Small intestine (tissue), 7 donors: Measurements from ENCODE around the gene TEX13B. TPM values are rescaled to one million over a fixed set of nuclear protein-coding genes. Genes with fewer than 3 reads are reported as not detected.

Experiments used
- DNase-seq, 2 donors: peaks; one replicate each; pipeline versions ENCODE4 v3.0.0 to v3.0.0-alpha.2; 2013
- FAIRE-seq: peaks from 2 replicates; lab custom pipeline; 2012; peaks lifted over from hg19 to GRCh38; lab: Jason Lieb, UNC
- H3K27ac ChIP-seq, 3 donors: one replicate each; pipeline ENCODE4 v1.5.1; 2013; ENCODE audit warnings: low read length in 2 of 3, mild to moderate bottlenecking in 2 of 3, control low read depth in 1 of 3, inconsistent platforms in 1 of 3, low read depth in 1 of 3, moderate library complexity in 1 of 3
- H3K27me3 ChIP-seq, 3 donors: one replicate each; pipeline ENCODE4 v1.6.1; 2013; ENCODE audit warnings: low read length in 3 of 3, inconsistent platforms in 1 of 3; ENCODE audit not compliant: control insufficient read depth in 3 of 3, insufficient read depth in 3 of 3
- H3K36me3 ChIP-seq, 3 donors: one replicate each; pipeline ENCODE4 v1.6.1; 2013; ENCODE audit warnings: low read length in 3 of 3, inconsistent platforms in 1 of 3, low read depth in 1 of 3, mild to moderate bottlenecking in 1 of 3, moderate library complexity in 1 of 3; ENCODE audit not compliant: control insufficient read depth in 3 of 3, insufficient read depth in 2 of 3
- H3K4me1 ChIP-seq, 3 donors: one replicate each; pipeline ENCODE4 v1.6.1; 2013; ENCODE audit warnings: low read length in 2 of 3, inconsistent platforms in 1 of 3, low read depth in 1 of 3, mild to moderate bottlenecking in 1 of 3, moderate library complexity in 1 of 3; ENCODE audit not compliant: control insufficient read depth in 3 of 3, insufficient read depth in 2 of 3
- H3K4me3 ChIP-seq, 3 donors: one replicate each; pipeline ENCODE4 v1.5.1; 2013; ENCODE audit warnings: low read length in 3 of 3, control low read depth in 1 of 3, inconsistent platforms in 1 of 3, low read depth in 1 of 3, mild to moderate bottlenecking in 1 of 3, moderate library complexity in 1 of 3
- H3K9me3 ChIP-seq, 2 donors: one replicate each; pipeline ENCODE4 v1.6.1; 2013; ENCODE audit warnings: low read depth in 1 of 2, low read length in 1 of 2; ENCODE audit not compliant: control insufficient read depth in 2 of 2, insufficient read depth in 1 of 2
- whole genome bisulfite sequencing, 3 donors: extraction: QIAGEN DNeasy Blood & Tissue Kit; methylation state at CpG; one replicate each; pipeline ENCODE4 v1.1.7; 2013; 5-methylcytosine and 5-hydroxymethylcytosine counted together
- polyA plus RNA-seq, 4 donors: library from polyadenylated mRNA; stranded (reverse) in 3 of 4; unstranded in 1 of 4; fragments of 200-250 nt in 3 of 4; fragments of 120-200 nt in 1 of 4; gene quantifications; one replicate each; pipeline versions ENCODE4 v1.2.1 to v1.2.3, GENCODE V29; 2013
- donor health status: healthy with polysubstance abuse.
- donor health status: control.
- donor health status: control.
- donor health status: Bipolar disorder and iron deficiency.
- donor health status: healthy.

Gene TEX13B
- polyA plus RNA-seq, 4 donors: not detected

GRCh38 chrX:108018656-108019381, 36.6 kb upstream of the TEX13B start:
- FAIRE-seq: no peak
- peak in 1 of 2 donors; percentile 33 for DNase-seq
- H3K27ac ChIP-seq: no peak overlapping the region
- H3K27me3 ChIP-seq: no peaks in the 10 kb centered on the region
- H3K4me3 ChIP-seq: no peak overlapping the region
- H3K4me1 ChIP-seq: peaks cover 0 to 8% (median 0%) of the 10 kb centered on the region in 3 donors
- no peaks in the 10 kb centered on the region for H3K9me3 ChIP-seq
- whole genome bisulfite sequencing, 3 donors: 70 to 84% (median 76%) methylated on average over 4 of the region's 4 CpGs
- H3K36me3 ChIP-seq: no peaks in the 10 kb centered on the region

- DNase-seq (peak; percentile 11 to 34), FAIRE-seq (no peak)
- Histone ChIP-seq H3K4me1 (no peaks in the 10 kb centered on the region), H3K4me3 (no peak overlapping the region), H3K27ac (no peak overlapping the region), H3K36me3 (no peaks in the 10 kb centered on the region), H3K27me3 (no peaks in the 10 kb centered on the region), H3K9me3 (no peaks in the 10 kb centered on the region)
- WGBS, 3 donors: 15 to 28% (median 18%) methylated on average over 11 of the region's 11 CpGs
Measured at GRCh38 chrX:108001218-108001814, 19.1 kb upstream of the TEX13B start.

- Histone ChIP-seq H3K27me3 (no peaks in the 10 kb centered on the region), H3K4me3 (no peak overlapping the region), H3K36me3 (no peaks in the 10 kb centered on the region), H3K27ac (no peak overlapping the region), H3K9me3 (no peaks in the 10 kb centered on the region), H3K4me1 (no peaks in the 10 kb centered on the region)
- DNase-seq: no peak
- no peak for FAIRE-seq
- 55 to 74% (median 73%) methylated on average over 2 of the region's 2 CpGs for WGBS, 3 donors
Measured at GRCh38 chrX:108000751-108001150, 18.6 kb upstream of the TEX13B start.

- Histone ChIP-seq H3K4me3 (no peak overlapping the region), H3K27ac (no peak overlapping the region), H3K9me3 (no peaks in the 10 kb centered on the region), H3K27me3 (no peaks in the 10 kb centered on the region), H3K4me1 (no peaks in the 10 kb centered on the region), H3K36me3 (no peaks in the 10 kb centered on the region)
- no peak for DNase-seq
- 75 to 91% (median 80%) methylated on average over 6 of the region's 6 CpGs for WGBS, 3 donors
- no peak for FAIRE-seq
Measured at GRCh38 chrX:107996124-107996523, 14.0 kb upstream of the TEX13B start.

- no peak overlapping the region for H3K27ac ChIP-seq
- no peak overlapping the region for H3K4me3 ChIP-seq
- no peaks in the 10 kb centered on the region for H3K4me1 ChIP-seq
- no peaks in the 10 kb centered on the region for H3K36me3 ChIP-seq
- FAIRE-seq (no peak), DNase-seq (no peak)
- no peaks in the 10 kb centered on the region for H3K9me3 ChIP-seq
- 48 to 64% (median 61%) methylated on average over 2 of the region's 2 CpGs for WGBS, 3 donors
- H3K27me3 ChIP-seq: no peaks in the 10 kb centered on the region
Measured at GRCh38 chrX:107985033-107985432, 2.9 kb upstream of the TEX13B start.

GRCh38 chrX:107979534-107979933, 2.6 kb downstream of the TEX13B start:
- Histone ChIP-seq H3K9me3 (no peaks in the 10 kb centered on the region), H3K27me3 (no peaks in the 10 kb centered on the region), H3K4me1 (no peaks in the 10 kb centered on the region), H3K4me3 (no peak overlapping the region), H3K27ac (no peak overlapping the region), H3K36me3 (no peaks in the 10 kb centered on the region)
- DNase-seq (no peak), FAIRE-seq (no peak)

- Histone ChIP-seq H3K4me1 (no peaks in the 10 kb centered on the region), H3K9me3 (no peaks in the 10 kb centered on the region), H3K4me3 (no peak overlapping the region), H3K36me3 (no peaks in the 10 kb centered on the region), H3K27me3 (no peaks in the 10 kb centered on the region), H3K27ac (no peak overlapping the region)
- FAIRE-seq: no peak
- DNase-seq: peak; percentile 3 to 7
- WGBS, 3 donors: 23 to 65% (median 48%) methylated on average over 3 of the region's 3 CpGs
Measured at GRCh38 chrX:107978707-107979307, 3.4 kb downstream of the TEX13B start.

- Histone ChIP-seq H3K4me1 (no peaks in the 10 kb centered on the region), H3K27me3 (no peaks in the 10 kb centered on the region), H3K27ac (no peak overlapping the region), H3K36me3 (no peaks in the 10 kb centered on the region), H3K4me3 (no peak overlapping the region), H3K9me3 (no peaks in the 10 kb centered on the region)
- DNase-seq (no peak), FAIRE-seq (no peak)
- 81 to 85% (median 81%) methylated on average over 4 of the region's 4 CpGs for WGBS, 3 donors
Measured at GRCh38 chrX:107978071-107978470, 4.1 kb downstream of the TEX13B start.
